Aorta (tissue), 5 donors: ENCODE measurements around the gene IQCN. TPM values are rescaled to one million over a fixed set of nuclear protein-coding genes. Genes with fewer than 3 reads are reported as not detected.

ENCODE experiments used
- ATAC-seq: fragments of 200-7000 bp; cut with Tn5 transposase; one replicate; pipeline ENCODE4 v1.9.1; 2022; ENCODE audit warnings: moderate library complexity; ENCODE audit not compliant: low FRiP score
- DNase-seq, 2 donors: peaks; one replicate each; pipeline ENCODE4 v3.0.0-alpha.2; 2020
- H3K27ac ChIP-seq, 2 donors: one replicate each; pipeline ENCODE4 v1.5.1; 2013; ENCODE audit warnings: low read length in 2 of 2, mild to moderate bottlenecking in 2 of 2, moderate library complexity in 2 of 2, control low read depth in 1 of 2, inconsistent platforms in 1 of 2, low read depth in 1 of 2
- H3K27me3 ChIP-seq, 2 donors: one replicate each; pipeline ENCODE4 v1.6.1; 2013; ENCODE audit warnings: control low read depth in 1 of 2, low read length in 1 of 2, mild to moderate bottlenecking in 1 of 2, moderate library complexity in 1 of 2; ENCODE audit not compliant: insufficient read depth in 2 of 2, control insufficient read depth in 1 of 2
- H3K36me3 ChIP-seq, 2 donors: one replicate each; pipeline ENCODE4 v1.6.1; 2013; ENCODE audit warnings: control low read depth in 1 of 2, low read length in 1 of 2, mild to moderate bottlenecking in 1 of 2; ENCODE audit not compliant: insufficient read depth in 2 of 2, control insufficient read depth in 1 of 2
- H3K4me1 ChIP-seq, 2 donors: one replicate each; pipeline ENCODE4 v1.6.1; 2013; ENCODE audit warnings: low read length in 2 of 2, control low read depth in 1 of 2, mild to moderate bottlenecking in 1 of 2, moderate library complexity in 1 of 2; ENCODE audit not compliant: insufficient read depth in 2 of 2, control insufficient read depth in 1 of 2
- H3K4me3 ChIP-seq, 2 donors: one replicate each; pipeline ENCODE4 v1.5.1; 2013; ENCODE audit warnings: low read length in 2 of 2, control low read depth in 1 of 2, mild to moderate bottlenecking in 1 of 2
- H3K9me3 ChIP-seq: one replicate; pipeline ENCODE4 v1.6.1; 2013; ENCODE audit warnings: mild to moderate bottlenecking, low read length; ENCODE audit not compliant: control insufficient read depth
- WGBS, 2 donors: extraction: QIAGEN DNeasy Blood & Tissue Kit; methylation state at CpG; one replicate each; pipeline ENCODE4 v1.1.7; 2013; 5-methylcytosine and 5-hydroxymethylcytosine counted together
- intact Hi-C, 2 donors: fragments of 100-400 bp; cut with DNase I; formaldehyde crosslinking; loops; one replicate each; pipeline versions ENCODE4 v1.14.2 to v1.15.0; 2022
- polyA plus RNA-seq, 2 donors: library from polyadenylated mRNA; stranded (reverse); fragments of 200-250 nt; gene quantifications; one replicate each; pipeline ENCODE4 v1.2.3, GENCODE V29; 2013
- total RNA-seq, 2 donors: library from RNA; stranded (reverse); fragmentation: NEBNext Ultra II Directional; extraction: Animal tissue kit (Norgen Biotek cat#: 25700); gene quantifications; one replicate each; pipeline ENCODE4 v1.2.1, GENCODE V29; 2021
- donor health status: healthy with polysubstance abuse.
- donor health status: Bipolar disorder and iron deficiency.
- donor health status: DM: no; HTN: no; CAD: no.
- donor health status: DM: no; HTN: no; CAD: no.
- donor health status: DM: yes; HTN: yes; CAD: no.

IQCN gene
- total and polyA plus RNA-seq, 4 donors: 4.5 to 20.7 (median 10.2) TPM

GRCh38 chr19:18291590-18292461 lies 17.6 kb upstream of the IQCN start:
- ATAC-seq: peak; percentile 89
- intact Hi-C loops: no loop called here
- no peaks in the 10 kb centered on the region for H3K4me1 ChIP-seq
- peak overlapping the region; percentile 94 to 95 for H3K27ac ChIP-seq
- 0 to 1% methylated on average over 64 to 75 of the region's 75 CpGs for WGBS, 2 donors
- H3K4me3 ChIP-seq: peak overlapping the region; percentile 63 to 66
- H3K36me3 ChIP-seq: no peaks in the 10 kb centered on the region
- DNase-seq: peak; percentile 95 to 97
- no peaks in the 10 kb centered on the region for H3K9me3 ChIP-seq
- H3K27me3 ChIP-seq: no peaks in the 10 kb centered on the region

- intact Hi-C loops: no loop called here
- DNase-seq: no peak
- peak overlapping the region in 1 of 2 donors; percentile 63 for H3K4me3 ChIP-seq
- no peaks in the 10 kb centered on the region for H3K9me3 ChIP-seq
- 26% methylated on average over 21 of the region's 21 CpGs for WGBS, 2 donors
- H3K36me3 ChIP-seq: no peaks in the 10 kb centered on the region
- no peaks in the 10 kb centered on the region for H3K27me3 ChIP-seq
- no peaks in the 10 kb centered on the region for H3K4me1 ChIP-seq
- peak overlapping the region; percentile 94 to 95 for H3K27ac ChIP-seq
- ATAC-seq: no peak
Observed at GRCh38 chr19:18291019-18291524, 16.8 kb upstream of the IQCN start.

- intact Hi-C loops: no loop called here
- no peak overlapping the region for H3K4me3 ChIP-seq
- no peaks in the 10 kb centered on the region for H3K27me3 ChIP-seq
- H3K36me3 ChIP-seq: no peaks in the 10 kb centered on the region
- ATAC-seq (no peak), DNase-seq (peak in 1 of 2 donors; percentile 73)
- WGBS, 2 donors: 22 to 25% methylated on average over 14 of the region's 14 CpGs
- H3K27ac ChIP-seq: peak overlapping the region in 1 of 2 donors; percentile 1
- no peaks in the 10 kb centered on the region for H3K9me3 ChIP-seq
- no peaks in the 10 kb centered on the region for H3K4me1 ChIP-seq
Observed at GRCh38 chr19:18290302-18291018, 16.2 kb upstream of the IQCN start.

- 45 to 46% methylated on average over 12 of the region's 12 CpGs for WGBS, 2 donors
- ATAC-seq: no peak
- intact Hi-C loops: no loop called here
Observed at GRCh38 chr19:18289471-18290301, 15.4 kb upstream of the IQCN start.

GRCh38 chr19:18287836-18288772 lies 13.9 kb upstream of the IQCN start:
- no peaks in the 10 kb centered on the region for H3K36me3 ChIP-seq
- H3K4me3 ChIP-seq: no peak overlapping the region
- H3K4me1 ChIP-seq: no peaks in the 10 kb centered on the region
- H3K27ac ChIP-seq: peak overlapping the region in 1 of 2 donors; percentile 59
- DNase-seq: no peak
- H3K27me3 ChIP-seq: no peaks in the 10 kb centered on the region
- 51 to 52% methylated on average over 26 of the region's 26 CpGs for WGBS, 2 donors
- intact Hi-C loops: no loop called here
- no peaks in the 10 kb centered on the region for H3K9me3 ChIP-seq
- no peak for ATAC-seq

More at GRCh38 chr19:18289471-18290301, 15.4 kb upstream of the IQCN start:
- Histone ChIP-seq H3K4me3 (no peak overlapping the region), H3K27me3 (no peaks in the 10 kb centered on the region), H3K9me3 (no peaks in the 10 kb centered on the region), H3K4me1 (no peaks in the 10 kb centered on the region), H3K27ac (peak overlapping the region in 1 of 2 donors; percentile 41), H3K36me3 (no peaks in the 10 kb centered on the region)
- no peak for DNase-seq

GRCh38 chr19:18286973-18287635 lies 12.9 kb upstream of the IQCN start:
- intact Hi-C loops: no loop called here
- H3K27me3 ChIP-seq: no peaks in the 10 kb centered on the region
- no peaks in the 10 kb centered on the region for H3K9me3 ChIP-seq
- WGBS, 2 donors: 72% methylated on average over 21 of the region's 21 CpGs
- ATAC-seq: no peak
- DNase-seq: no peak
- H3K4me1 ChIP-seq: no peaks in the 10 kb centered on the region
- H3K27ac ChIP-seq: no peak overlapping the region
- H3K36me3 ChIP-seq: no peaks in the 10 kb centered on the region
- no peak overlapping the region for H3K4me3 ChIP-seq

GRCh38 chr19:18284712-18285360 lies 10.6 kb upstream of the IQCN start:
- H3K4me3 ChIP-seq: no peak overlapping the region
- no peaks in the 10 kb centered on the region for H3K36me3 ChIP-seq
- H3K9me3 ChIP-seq: no peaks in the 10 kb centered on the region
- 61 to 65% methylated on average over 12 of the region's 12 CpGs for WGBS, 2 donors
- no peak for ATAC-seq
- intact Hi-C loops: loop anchor here in 1 of 2 donors (5.0 kb wide), 1 partner anchor 37 kb away; the partner anchor contains the start of gene LSM4
- DNase-seq: no peak
- H3K27ac ChIP-seq: peak overlapping the region in 1 of 2 donors; percentile 29
- no peaks in the 10 kb centered on the region for H3K27me3 ChIP-seq
- H3K4me1 ChIP-seq: no peaks in the 10 kb centered on the region
